HTERT RPE-1 (cell line): ENCODE measurements around the gene HCFC1.

ENCODE experiments used
- in situ Hi-C: fragments of 300-500 bp; cut with MboI; formaldehyde crosslinking; loops from 4 replicates; pipeline ENCODE4 v1.14.3; 2020; ENCODE audit warnings: low sequenced_read_pairs

The HCFC1 gene

GRCh38 chrX:153906126-153906917 is 65.3 kb downstream of the HCFC1 start:
- in situ Hi-C loops = no loop called here

GRCh38 chrX:153905481-153906095 is 66.0 kb downstream of the HCFC1 start:
- in situ Hi-C loops = no loop called here

- in situ Hi-C loops = no loop called here
Measured at GRCh38 chrX:153903991-153904957, 67.3 kb downstream of the HCFC1 start, which contains the start of gene AVPR2. TSS of gene AVPR2 (plus strand) at chrX:153904673. CDS start at chrX:153905146, 473 bp downstream.

GRCh38 chrX:153903238-153903980 is 68.2 kb downstream of the HCFC1 start:
- in situ Hi-C loops = no loop called here

- in situ Hi-C loops = no loop called here
Measured at GRCh38 chrX:153902385-153902784, 69.2 kb downstream of the HCFC1 start.

- in situ Hi-C loops = no loop called here
Measured at GRCh38 chrX:153901753-153902140, 69.9 kb downstream of the HCFC1 start.

GRCh38 chrX:153900831-153901752 is 70.5 kb downstream of the HCFC1 start:
- in situ Hi-C loops = no loop called here

GRCh38 chrX:153897899-153898298 is 73.7 kb downstream of the HCFC1 start:
- in situ Hi-C loops = no loop called here
